DOHH2 (cell line): ENCODE measurements around the gene GGN.

Experiments used
- H3F3A ChIP-seq: fragments of 200-600 bp; sonication (generic), shearing (Covaris generic); 2 replicates; pipeline ENCODE4 v1.6.0; 2016; ENCODE audit warnings: antibody characterized with exemption, mild to moderate bottlenecking; ENCODE audit not compliant: control insufficient read depth, insufficient read depth
- H3K27ac ChIP-seq: fragments of 200-600 bp; sonication (generic); 2 replicates; pipeline ENCODE4 v1.5.1; 2014; ENCODE audit warnings: low read depth, mild to moderate bottlenecking, low read length, moderate library complexity
- H3K27me3 ChIP-seq: fragments of 200-600 bp; sonication (generic); 2 replicates; pipeline ENCODE4 v1.6.1; 2014; ENCODE audit warnings: mild to moderate bottlenecking, low read length, mixed read lengths; ENCODE audit not compliant: control insufficient read depth
- H3K36me3 ChIP-seq: fragments of 200-600 bp; sonication (generic); 2 replicates; pipeline ENCODE4 v1.6.1; 2014; ENCODE audit warnings: mild to moderate bottlenecking, low read length, moderate library complexity, mixed read lengths; ENCODE audit not compliant: control insufficient read depth
- H3K4me1 ChIP-seq: fragments of 200-600 bp; sonication (generic); 2 replicates; pipeline ENCODE4 v1.6.1; 2014; ENCODE audit warnings: mild to moderate bottlenecking, low read length, mixed read lengths; ENCODE audit not compliant: control insufficient read depth
- H3K4me2 ChIP-seq: fragments of 200-600 bp; sonication (generic); 2 replicates; pipeline ENCODE4 v1.6.0; 2014; ENCODE audit warnings: mild to moderate bottlenecking, low read length, moderate library complexity
- H3K4me3 ChIP-seq: fragments of 200-600 bp; sonication (generic); 2 replicates; pipeline ENCODE4 v1.5.1; 2014; ENCODE audit warnings: mild to moderate bottlenecking, low read length, mixed read lengths
- H3K79me2 ChIP-seq: fragments of 200-600 bp; sonication (generic); 2 replicates; pipeline ENCODE4 v1.6.1; 2014; ENCODE audit warnings: mild to moderate bottlenecking, low read length, mixed read lengths; ENCODE audit not compliant: control insufficient read depth
- H3K9me2 ChIP-seq: fragments of 200-600 bp; sonication (generic); replicated peaks from 2 replicates; pipeline ENCODE4 v1.6.1; 2014; ENCODE audit warnings: mild to moderate bottlenecking, low read length, mixed read lengths; ENCODE audit not compliant: control insufficient read depth
- H3K9me3 ChIP-seq: fragments of 200-600 bp; sonication (generic); 2 replicates; pipeline ENCODE4 v1.6.1; 2014; ENCODE audit warnings: antibody characterized with exemption, low read length, mixed read lengths; ENCODE audit not compliant: control insufficient read depth, insufficient read depth
- H4K20me1 ChIP-seq: fragments of 200-600 bp; sonication (generic); 2 replicates; pipeline ENCODE4 v1.6.0; 2014; ENCODE audit warnings: low read depth, mild to moderate bottlenecking, antibody characterized with exemption, low read length, moderate library complexity; ENCODE audit not compliant: control insufficient read depth, insufficient read depth
- CTCF ChIP-seq: fragments of 200-600 bp; sonication (generic); IDR thresholded peaks from one replicate; pipeline ENCODE4 v1.5.1; 2014; ENCODE audit warnings: antibody characterized with exemption, mild to moderate bottlenecking, low read depth, low read length; ENCODE audit not compliant: poor library complexity, severe bottlenecking
- EZH2phosphoT487 ChIP-seq: fragments of 200-600 bp; sonication (generic); IDR thresholded peaks from 2 replicates; pipeline ENCODE4 v1.6.1; 2017; ENCODE audit warnings: borderline replicate concordance, mild to moderate bottlenecking, antibody characterized with exemption, low read length, moderate library complexity, mixed read lengths

The GGN gene

GRCh38 chr19:38404858-38405257 is 17.0 kb upstream of the GGN start:
- H3K79me2 ChIP-seq, result peaks cover 4% of the 10 kb centered on the region; the same call in 1 of the 2 replicates
- H4K20me1 ChIP-seq, result no peaks in the 10 kb centered on the region
- H3K9me3 ChIP-seq, result no peaks in the 10 kb centered on the region
- H3K36me3 ChIP-seq, result no peaks in the 10 kb centered on the region
- H3K4me3 ChIP-seq, result no peak overlapping the region
- TF ChIP-seq EZH2phosphoT487 (no peak), CTCF (no peak)
- H3K4me2 ChIP-seq, result no peak overlapping the region
- peaks cover 9% of the 10 kb centered on the region for H3K4me1 ChIP-seq
- H3K9me2 ChIP-seq, result no peaks in the 10 kb centered on the region
- no peaks in the 10 kb centered on the region for H3K27me3 ChIP-seq
- H3K27ac ChIP-seq, result no peak overlapping the region
- H3F3A ChIP-seq, result no peaks in the 10 kb centered on the region

GRCh38 chr19:38402967-38403674 is 15.3 kb upstream of the GGN start, which contains the start of gene FAM98C:
TSS of gene FAM98C (plus strand) at chr19:38403093. CDS start at chr19:38403154, 61 bp downstream.
- Histone ChIP-seq H3K79me2 (peaks cover 4% of the 10 kb centered on the region; the same call in 1 of the 2 replicates), H3K27me3 (no peaks in the 10 kb centered on the region), H3K9me3 (no peaks in the 10 kb centered on the region), H3K4me3 (peak within 1 kb of the TSS; percentile 82), H3K27ac (no peak within 1 kb of the TSS; the same call in 1 of the 2 replicates), H3K9me2 (no peaks in the 10 kb centered on the region), H3K4me2 (peak within 1 kb of the TSS; percentile 76), H3F3A (no peaks in the 10 kb centered on the region), H3K36me3 (no peaks in the 10 kb centered on the region), H4K20me1 (no peaks in the 10 kb centered on the region), H3K4me1 (peaks cover 9% of the 10 kb centered on the region)
- no peak for TF ChIP-seq EZH2phosphoT487
- peak; percentile 91 for TF ChIP-seq CTCF

GRCh38 chr19:38402623-38402966 is 14.8 kb upstream of the GGN start:
- no peaks in the 10 kb centered on the region for H3K36me3 ChIP-seq
- no peaks in the 10 kb centered on the region for H3K9me3 ChIP-seq
- no peaks in the 10 kb centered on the region for H4K20me1 ChIP-seq
- H3F3A ChIP-seq, result no peaks in the 10 kb centered on the region
- H3K4me3 ChIP-seq, result peak overlapping the region; percentile 66
- no peaks in the 10 kb centered on the region for H3K9me2 ChIP-seq
- peaks cover 4% of the 10 kb centered on the region; the same call in 1 of the 2 replicates for H3K79me2 ChIP-seq
- H3K27ac ChIP-seq, result no peak overlapping the region; the same call in 1 of the 2 replicates
- H3K4me1 ChIP-seq, result peaks cover 9% of the 10 kb centered on the region
- no peaks in the 10 kb centered on the region for H3K27me3 ChIP-seq
- peak overlapping the region; percentile 74 for H3K4me2 ChIP-seq
- no peak for TF ChIP-seq CTCF
- TF ChIP-seq EZH2phosphoT487, result no peak
